IPS-NIHi7 (cell line): ENCODE data around the gene ACAD9.
"Not testable (repeated sequence)": the region's sequence is repeated elsewhere in the genome, so short reads cannot be mapped to it uniquely, and the experiment has no call there.

Experiments
- DNase-seq: peaks from one replicate; pipeline ENCODE4 v3.0.0; 2012; ENCODE audit warnings: mixed read lengths; ENCODE audit errors: extremely low spot score

The ACAD9 gene

DNA sequence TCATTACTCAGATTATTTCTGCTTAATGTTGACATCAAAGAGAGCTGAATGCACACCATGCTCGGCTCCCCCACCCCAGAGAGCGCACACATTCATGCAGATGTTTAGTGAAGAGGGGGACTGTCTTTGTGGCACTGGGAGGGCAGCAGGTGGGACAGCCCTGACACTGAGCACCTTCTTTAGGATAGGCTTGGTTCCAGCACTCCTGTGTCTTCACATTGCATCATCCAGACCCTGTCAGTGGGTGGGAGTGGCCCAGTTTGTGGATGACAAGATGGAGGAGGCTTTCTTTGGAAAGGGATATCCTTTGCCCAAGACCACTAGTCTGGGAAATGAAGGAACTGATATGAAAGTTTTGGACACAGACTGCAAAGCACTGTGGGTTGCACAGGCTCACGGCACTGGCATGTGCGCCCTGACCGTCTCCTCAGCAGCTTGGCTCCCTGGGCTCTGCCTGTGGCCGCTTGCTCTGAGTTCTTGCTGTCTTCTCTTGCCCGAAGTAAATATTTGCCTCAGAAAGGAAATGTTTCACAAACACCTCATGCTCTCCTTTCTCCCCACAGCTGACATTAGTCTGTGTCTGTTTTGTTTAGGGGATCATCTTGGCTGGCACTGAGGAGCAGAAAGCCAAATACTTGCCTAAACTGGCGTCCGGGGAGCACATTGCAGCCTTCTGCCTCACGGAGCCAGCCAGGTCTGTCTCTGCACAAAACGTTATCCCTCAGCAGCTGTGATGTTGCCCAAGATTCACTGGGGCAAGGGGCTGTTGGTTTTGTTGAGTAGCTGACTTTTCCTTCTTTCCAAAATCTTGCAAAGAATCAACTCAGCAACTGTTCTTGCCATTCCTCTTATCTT lies 16.6 kb downstream of the ACAD9 start:
- no peak for DNase-seq

DNA sequence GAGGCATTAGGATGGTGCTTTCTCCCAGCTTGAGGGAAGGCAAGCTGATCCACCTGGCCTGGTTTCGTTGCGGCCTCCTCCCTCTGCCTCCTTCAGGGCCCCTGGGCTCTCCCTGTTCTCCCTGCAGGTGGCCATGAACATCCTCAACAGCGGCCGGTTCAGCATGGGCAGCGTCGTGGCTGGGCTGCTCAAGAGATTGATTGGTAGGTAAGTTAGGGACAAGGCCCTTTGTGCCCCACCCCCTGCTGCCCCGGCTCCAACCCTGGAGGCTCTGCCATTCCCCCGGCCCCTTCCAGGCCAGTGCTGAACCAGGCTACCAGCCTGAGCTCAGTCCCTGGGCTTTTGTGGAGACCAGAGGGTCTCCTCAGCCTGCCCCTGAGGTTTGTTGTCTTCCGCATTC lies 23.0 kb downstream of the ACAD9 start:
- DNase-seq = no peak

DNA sequence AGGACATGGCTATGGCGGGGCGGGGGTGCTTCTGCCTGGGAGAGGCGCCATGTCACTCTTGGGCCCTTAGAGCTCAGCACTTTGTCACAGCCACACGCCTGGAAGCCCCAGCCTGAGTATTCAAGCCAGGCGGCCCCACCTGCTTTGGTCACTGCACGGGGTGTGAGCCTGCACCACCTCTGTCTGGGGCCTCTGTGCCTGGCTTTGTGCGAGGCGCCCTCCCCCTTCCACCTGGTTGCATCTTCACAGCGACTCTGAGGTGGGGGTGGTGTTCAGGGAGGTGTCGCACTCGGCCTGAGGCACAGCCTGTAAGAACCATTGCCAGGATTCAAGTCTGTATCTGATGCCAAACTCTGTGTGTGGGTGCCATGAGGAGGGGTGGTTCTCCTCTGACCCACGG lies 24.1 kb downstream of the ACAD9 start:
- no peak for DNase-seq

DNA sequence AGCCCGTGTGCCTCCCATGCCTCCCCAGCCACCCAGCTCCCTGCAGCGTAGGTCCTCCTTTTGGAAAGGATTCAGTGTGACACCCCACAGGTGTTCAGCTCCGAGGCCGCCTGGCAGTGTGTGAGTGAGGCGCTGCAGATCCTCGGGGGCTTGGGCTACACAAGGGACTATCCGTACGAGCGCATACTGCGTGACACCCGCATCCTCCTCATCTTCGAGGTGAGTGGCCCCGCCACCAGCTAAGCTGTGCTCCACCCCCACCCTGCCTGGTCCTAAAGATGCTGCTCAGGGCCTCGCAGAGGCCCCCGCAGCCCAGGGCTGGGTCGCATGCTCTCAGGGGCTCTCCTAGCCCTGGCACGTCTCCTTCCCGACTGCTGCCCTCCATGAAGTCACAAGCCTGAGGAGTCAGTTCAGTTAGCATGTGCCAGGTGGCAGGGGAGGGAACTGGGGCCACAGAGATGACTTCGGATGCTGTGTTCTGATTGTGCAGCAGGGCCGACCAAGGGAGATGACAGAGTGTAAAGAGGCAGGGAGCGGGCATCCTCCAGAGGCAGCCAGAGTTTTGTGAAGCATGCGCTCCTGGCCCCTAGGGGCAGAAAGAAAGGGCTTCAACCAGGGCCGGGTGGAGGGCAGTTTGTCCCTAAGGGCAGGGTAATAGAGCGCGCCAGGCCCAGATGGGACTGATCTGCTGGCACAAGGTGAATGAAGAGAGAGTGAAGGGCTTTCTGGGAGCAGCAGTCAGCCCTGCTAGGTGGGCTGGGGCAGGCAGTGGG lies 26.8 kb downstream of the ACAD9 start:
- DNase-seq = no peak

DNA sequence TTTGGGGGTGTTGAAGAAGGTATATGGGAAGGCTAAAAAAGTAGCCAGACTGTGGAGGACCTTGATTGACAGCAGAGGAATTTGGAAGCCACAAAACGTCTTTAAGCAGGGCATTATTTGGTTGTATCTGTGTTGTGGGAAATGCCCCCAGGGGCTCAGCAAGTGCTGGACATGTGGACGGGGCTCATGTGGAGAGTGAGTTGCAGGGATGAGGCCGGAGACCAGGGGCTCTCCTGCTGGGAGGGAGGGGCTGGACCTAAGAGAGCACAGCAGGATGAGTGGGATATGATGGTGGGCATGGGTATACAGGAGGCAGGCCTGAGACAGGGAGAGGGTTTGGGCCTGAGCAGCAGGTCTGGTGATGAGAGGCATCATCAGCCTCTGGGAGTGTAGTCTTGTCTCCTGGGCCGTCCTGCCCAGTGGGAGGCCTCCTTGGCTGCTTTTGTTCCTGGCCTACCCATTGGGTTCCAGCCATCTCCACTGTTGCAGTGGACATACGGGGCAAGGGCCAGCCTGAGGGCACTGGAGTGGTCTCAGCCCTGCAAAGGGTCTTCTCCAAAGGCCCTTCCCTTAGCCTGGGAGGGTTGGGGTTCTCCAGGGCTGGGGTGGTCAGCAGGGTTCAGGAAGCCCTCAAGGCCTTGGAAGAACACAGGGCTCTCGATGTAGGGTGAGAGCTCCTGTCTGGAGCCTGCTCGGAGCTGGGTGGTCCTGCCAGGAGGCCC lies 27.5 kb downstream of the ACAD9 start:
- DNase-seq = no peak

DNA sequence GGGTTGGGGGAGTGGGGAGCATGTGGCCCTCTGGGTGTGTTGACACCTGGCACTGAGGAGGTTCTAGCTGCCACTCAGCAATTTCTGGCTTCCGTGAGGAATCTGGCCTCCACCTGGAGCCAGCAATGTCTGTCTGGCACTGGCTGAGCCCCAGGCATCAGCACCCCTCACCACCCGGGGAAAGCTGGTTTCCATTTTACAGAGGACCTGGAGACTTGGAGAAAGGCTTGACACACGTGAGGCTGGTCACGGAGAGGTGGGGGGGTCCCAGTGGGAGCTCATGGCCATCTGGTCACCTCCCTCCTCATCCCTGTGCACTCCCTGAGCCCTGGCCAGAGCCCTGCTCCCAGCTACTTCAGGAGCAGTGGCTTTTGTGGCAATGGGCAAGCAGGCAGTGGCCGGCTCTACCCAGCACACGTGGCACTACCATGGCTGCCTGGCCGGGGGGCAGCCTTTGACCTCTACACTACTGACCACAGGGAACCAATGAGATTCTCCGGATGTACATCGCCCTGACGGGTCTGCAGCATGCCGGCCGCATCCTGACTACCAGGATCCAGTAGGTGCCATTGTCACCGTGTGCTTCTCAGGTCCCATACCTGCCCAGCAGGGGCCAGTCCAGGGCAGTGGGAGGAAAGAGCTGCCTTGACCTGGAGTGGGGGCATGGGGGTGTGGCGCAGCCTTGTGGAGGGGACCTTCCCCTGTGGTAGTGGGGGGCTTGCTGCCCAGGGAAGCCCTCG lies 28.5 kb downstream of the ACAD9 start:
- no peak for DNase-seq

DNA sequence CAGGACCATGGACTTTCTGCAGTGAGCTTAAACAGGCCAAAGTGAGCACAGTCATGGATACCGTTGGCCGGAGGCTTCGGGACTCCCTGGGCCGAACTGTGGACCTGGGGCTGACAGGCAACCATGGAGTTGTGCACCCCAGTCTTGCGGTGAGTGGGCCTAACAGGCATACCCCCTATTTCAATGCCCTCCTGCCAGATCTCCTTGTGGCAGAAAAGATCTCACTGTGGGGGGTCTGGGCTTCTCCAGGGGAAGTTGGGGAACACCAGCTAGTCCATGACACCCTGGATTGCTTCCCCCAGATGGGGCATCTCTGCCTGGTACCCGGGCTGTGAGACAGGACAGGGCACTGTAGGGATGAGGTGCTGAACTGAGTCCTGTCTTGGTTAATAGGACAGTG lies 29.5 kb downstream of the ACAD9 start:
- DNase-seq = no peak

DNA sequence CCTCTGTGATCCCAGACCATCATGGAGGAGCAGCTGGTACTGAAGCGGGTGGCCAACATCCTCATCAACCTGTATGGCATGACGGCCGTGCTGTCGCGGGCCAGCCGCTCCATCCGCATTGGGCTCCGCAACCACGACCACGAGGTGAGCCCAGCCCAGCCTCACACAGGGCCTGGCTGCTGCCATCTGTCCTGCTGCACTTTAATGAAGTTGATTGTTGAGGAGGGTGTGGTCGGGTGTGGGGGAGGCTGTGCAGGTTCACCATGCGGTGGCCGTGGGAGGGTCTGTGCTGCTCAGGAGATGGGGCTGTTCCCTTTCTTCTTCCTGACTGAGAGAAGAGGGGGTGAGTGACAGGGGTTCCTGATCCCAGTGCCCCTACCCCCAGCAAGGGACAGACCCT lies 30.6 kb downstream of the ACAD9 start:
- no peak for DNase-seq

DNA sequence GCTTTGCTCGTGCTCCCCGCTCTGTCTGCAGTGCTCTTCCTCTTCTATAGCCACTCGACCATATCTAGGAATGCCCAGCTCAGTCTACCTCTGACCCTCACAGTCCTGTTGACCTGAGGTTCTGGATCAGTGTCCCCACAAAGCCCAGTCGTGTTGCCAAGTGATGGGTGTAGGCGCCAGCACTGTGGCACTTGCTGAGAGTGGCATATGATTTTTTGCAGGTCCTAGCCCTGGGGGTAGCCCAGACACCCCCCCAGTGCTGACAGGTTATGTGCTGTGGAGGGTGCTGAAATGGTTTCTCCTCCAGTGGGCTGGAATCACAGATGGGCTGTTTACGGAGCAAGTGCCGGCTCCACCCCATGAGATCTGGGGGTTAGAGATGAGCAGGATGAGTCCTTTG lies 32.5 kb downstream of the ACAD9 start:
- DNase-seq = no peak

DNA sequence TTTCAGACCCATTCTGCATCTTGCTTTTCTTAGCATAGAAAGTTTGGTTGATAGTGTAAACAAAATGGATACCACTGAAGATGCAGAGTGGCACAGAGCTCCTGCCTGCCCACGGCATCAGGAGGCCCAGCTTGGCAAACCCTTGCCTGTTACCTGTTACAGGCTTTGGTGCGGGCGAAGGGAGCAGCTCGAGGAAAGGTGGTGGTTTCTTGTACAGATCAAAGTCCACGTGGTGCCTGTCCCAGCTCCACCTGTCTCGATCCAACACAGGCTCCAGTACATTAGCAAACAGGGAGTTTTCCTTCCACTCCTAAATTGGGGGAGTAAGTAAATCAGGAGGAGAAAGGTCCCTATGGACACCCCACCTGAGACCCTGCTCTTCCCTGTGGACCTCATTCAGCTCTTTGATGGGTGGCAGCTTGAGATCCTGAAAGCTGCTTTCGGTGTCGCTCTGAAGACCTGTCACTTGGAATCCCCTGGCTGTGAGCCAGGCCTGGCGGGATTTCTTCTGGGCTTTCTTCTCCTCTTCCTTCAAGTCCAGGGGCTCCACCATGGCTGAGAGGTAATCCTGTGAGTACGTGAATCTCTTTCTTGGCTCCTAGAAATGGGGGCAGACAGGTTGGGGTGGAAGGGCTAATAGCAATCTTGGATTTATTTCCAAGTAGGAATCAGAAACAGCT lies 35.7 kb downstream of the ACAD9 start:
- no peak for DNase-seq

DNA sequence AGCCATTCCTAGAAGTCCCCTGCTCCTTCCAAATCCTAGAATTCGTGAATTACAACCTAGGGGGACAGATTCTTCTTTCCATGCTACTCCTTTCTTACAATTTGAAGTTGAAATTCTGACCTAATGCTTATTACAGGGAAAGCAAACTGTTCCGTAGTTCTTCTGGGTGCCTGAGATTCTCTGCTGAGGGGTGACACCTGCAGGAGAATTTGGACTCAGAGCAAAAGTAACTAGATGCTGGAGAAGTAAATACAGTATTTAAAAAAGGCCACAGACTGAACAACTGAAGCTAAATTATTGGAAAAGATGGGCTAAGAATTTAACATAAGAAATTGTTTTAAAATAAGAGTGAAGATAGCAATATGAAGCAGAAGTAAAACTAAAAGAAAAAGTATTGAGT lies 37.9 kb downstream of the ACAD9 start:
- DNase-seq = no peak

DNA sequence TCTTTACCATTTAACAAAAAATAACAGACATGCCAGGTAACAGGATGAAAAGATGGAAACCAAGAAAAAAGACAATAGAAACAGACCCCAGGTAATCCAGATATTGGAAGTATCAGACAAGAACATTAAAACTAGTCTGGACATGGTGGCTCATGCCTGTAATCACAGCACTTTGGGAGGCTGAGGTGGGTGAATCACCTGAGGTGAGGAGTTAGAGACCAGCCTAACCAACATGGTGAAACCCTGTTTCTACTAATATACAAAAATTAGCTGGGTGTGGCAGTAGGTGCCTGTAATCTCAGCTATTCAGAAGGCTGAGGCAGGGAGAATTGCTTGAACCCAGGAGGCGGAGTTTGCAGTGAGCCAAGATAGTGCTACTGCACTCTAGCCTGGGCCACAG lies 40.6 kb downstream of the ACAD9 start:
- DNase-seq = no peak

DNA sequence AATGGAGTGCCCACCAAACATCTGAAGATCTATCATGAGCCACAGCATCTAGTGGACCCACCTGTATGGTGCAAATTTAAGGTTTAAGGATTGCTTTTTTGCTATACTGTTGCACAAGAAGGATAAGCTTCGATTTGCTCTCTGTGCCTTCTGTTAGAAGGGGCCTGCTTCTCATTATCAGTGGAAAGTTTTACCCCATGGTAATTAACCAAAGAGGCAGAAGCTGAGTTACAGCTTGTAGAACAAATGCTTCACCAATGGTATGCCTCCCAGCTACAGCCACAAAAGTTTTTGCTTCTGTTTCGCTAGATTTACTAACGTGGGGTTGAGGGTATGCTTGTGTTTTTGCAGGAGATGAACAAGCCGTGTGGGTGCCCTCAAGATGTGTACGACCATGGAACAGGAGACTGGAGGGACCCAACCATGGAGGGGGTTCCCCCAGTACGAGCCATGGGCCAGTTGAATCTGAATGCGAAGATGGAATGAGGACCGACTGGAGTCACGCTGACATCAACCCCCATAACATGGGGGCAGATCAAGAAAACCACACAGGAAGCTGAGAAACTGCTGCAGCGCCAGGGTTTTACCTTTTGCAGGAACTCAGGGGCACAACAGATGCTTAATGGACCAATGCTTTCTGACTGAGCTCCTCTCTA lies 43.5 kb downstream of the ACAD9 start:
- no peak for DNase-seq

DNA sequence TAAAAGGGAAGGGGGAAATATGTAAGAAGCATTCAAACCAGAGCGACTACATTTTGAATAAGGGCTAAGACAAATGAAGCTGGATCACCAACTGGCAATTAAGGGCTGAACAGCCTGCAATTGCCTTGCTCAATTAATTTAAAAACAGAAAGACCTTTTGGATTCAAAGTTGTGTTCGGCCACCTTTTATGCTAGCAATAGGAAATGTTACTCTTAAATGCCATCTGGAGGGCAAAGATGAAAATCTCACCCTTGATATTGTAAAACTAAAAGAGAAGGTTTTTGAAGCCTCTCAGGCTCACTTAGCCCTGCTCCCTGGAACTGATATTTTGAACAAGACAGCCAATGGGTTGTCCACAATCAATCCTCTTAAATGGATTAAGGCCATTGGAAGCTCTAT lies 44.2 kb downstream of the ACAD9 start:
- DNase-seq = no peak

DNA sequence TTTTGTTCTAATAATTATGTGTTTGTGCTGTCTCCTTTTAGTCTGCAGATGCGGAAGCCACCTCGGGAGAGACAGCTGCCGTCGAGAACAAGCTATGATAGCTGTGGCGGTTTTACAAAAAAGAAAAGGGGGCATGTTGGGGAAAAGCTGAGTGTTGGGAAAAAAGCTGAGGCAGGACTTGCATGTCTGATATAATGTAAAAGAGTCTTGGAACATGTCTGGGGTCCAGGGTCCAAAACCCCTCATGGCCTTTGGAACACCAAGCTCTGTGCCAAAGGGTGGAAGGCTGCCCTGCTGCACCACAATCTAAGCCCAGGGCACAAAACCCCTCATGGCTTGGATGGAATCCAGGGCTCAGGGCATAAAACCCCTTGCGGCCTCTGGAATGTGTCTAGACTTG lies 44.6 kb downstream of the ACAD9 start:
- DNase-seq = not testable (repeated sequence)

DNA sequence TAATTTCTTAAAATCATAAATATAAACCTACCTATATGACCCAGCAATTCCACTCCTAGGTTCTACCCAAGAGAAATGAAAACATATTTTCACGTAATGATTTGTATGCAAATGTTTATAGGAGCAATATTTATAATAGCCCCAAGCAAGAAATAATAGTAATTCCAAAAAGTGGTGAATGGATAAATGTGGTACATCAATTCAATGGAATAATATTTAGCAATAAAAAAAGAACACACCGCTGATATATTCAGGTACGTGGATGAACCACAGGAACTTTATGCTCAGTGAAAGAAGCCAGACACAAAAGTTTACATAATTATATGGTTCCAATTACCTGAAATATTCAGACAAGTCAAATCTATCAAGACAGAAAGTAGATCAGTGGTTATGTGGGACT lies 49.9 kb downstream of the ACAD9 start:
- DNase-seq = no peak

DNA sequence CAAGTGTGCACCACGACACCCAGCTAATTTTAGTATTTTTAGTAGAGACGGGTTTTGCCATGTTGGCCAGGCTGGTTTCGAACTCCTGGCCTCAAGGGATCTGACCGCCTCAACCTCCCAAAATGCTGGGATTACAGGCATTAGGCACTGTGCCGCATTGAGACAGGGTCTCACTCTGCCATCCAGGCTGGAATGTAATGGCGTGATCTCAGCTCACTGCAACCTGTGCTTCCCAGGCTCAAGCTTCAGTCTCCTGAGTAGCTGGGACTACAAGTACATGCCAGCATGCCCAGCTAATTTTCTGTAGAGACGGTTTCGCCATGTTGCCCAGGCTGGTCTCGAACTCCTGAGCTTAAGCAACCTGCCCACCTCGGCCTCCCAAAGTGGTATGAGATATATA lies 51.6 kb downstream of the ACAD9 start:
- DNase-seq = no peak

DNA sequence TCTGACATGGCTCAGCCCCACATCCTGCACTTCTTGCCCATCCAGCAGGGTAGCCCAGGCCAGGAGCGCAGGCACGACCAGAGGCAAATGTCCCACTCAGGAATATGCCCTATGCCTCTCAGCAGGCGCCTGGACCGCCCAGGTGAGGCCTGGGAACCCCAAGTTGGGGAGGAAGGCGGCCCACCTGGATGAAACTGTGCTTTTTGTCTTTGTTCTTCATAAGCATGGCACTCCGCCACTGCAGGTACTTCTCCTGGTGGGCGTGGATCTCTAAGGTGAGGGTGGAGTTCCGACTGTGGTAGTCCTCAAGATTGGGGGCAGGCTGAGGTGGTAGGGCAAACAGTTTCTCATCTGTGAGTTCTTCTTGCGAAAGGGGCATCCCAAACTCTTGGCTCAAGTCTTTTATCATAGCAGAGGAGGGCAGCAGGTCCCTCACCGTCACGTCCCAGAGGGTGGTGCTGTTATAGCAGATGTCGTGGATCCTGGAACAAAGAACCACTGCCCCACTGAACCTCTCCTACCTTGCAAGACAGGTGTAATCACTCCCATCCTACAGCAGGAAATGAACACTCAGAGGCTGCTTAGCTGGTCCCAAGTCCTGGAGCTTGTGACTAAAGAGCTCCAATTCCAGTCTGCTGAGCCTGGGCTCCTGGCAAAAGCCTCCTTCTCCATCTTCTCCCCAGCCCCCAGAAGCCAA lies 53.2 kb downstream of the ACAD9 start:
- DNase-seq = no peak

DNA sequence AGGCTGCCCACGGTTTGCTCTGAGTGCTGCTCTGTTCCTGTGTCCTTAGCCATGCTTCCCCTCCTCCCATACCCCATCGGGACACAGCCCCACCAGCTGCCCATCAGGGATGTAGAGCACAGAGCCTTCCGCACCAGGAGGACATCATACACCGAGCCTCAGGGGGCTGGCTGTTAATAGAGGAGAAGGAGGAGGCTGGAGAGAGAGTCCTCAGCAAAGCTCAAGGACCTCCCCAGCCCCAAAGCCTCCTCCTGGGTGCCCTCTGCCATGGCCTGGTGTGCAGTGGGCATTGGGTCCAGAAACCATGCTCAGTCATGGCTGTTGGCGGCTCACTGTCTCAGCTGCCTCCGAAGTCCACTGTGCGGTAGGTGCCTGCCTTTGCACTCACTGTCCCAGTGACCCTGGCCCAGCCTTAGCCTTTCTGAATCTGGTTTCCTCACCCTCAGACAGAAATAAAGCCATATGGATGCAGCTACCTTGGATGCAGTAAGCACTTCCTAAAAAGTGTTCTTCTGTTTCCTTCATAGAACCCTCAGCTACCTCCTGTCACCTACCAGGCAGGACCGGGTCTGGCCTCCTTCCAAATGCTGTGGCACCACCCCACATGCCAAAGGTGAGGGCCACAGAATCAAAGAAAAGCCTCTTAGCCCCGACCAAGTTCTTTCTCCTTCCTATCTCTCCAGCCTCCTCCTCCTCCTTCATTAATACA lies 53.9 kb downstream of the ACAD9 start:
- no peak for DNase-seq

DNA sequence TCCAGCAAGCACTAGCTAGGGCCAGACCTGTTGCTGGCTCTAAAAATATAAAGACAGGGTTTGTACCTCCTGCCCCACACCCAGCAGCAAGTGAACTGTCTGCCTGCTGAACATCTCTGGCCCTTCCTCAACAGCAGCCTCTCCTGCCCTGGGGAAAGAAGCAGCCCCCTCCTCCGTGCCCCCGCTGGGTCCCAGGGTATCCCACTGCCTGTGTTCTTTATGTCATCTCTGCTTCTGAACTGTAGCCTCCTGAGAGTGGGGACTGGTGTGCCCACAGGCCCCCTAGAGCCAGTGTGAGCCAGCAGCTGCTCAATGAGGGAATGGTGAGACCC lies 54.5 kb downstream of the ACAD9 start:
- DNase-seq = no peak
